ENCODE data around the gene SLC8B1.

SLC8B1 gene

GRCh38 chr12:113373969-113374368 is 39.1 kb upstream of the SLC8B1 start:
- TF ChIP-seq CTCF (IDR thresholded peaks at IDR 0.05; ENCODE audit: low read depth, low read length) (no peak), MAX (IDR thresholded peaks at IDR 0.05; ENCODE audit: low read depth, low read length) (no peak), POLR2A (IDR thresholded peaks at IDR 0.05; ENCODE audit: extremely low read depth, insufficient read length) (no peak), MYC (IDR thresholded peaks at IDR 0.05; ENCODE audit: low read depth, low read length) (no peak)
- no peak overlapping the region for H3K4me3 ChIP-seq (ENCODE audit: low read depth, low read length)
- DNase-seq (ENCODE audit: low read depth) = no peak

GRCh38 chr12:113373440-113373839 is 38.5 kb upstream of the SLC8B1 start:
- no peak for DNase-seq (ENCODE audit: low read depth)
- no peak for TF ChIP-seq MAX (IDR thresholded peaks at IDR 0.05; ENCODE audit: low read depth, low read length)
- TF ChIP-seq MYC (IDR thresholded peaks at IDR 0.05; ENCODE audit: low read depth, low read length) = no peak
- no peak overlapping the region for H3K4me3 ChIP-seq (ENCODE audit: low read depth, low read length)

- TF ChIP-seq MAX (IDR thresholded peaks at IDR 0.05; ENCODE audit: low read depth, low read length) (no peak), CTCF (IDR thresholded peaks at IDR 0.05; ENCODE audit: low read depth, low read length) (no peak), POLR2A (IDR thresholded peaks at IDR 0.05; ENCODE audit: extremely low read depth, insufficient read length) (no peak), MYC (IDR thresholded peaks at IDR 0.05; ENCODE audit: low read depth, low read length) (no peak)
- no peak overlapping the region for H3K4me3 ChIP-seq (ENCODE audit: low read depth, low read length)
- no peak for DNase-seq (ENCODE audit: low read depth)
Measured at GRCh38 chr12:113372371-113372770, 37.5 kb upstream of the SLC8B1 start.

GRCh38 chr12:113371808-113372207 is 36.9 kb upstream of the SLC8B1 start:
- TF ChIP-seq POLR2A (IDR thresholded peaks at IDR 0.05; ENCODE audit: extremely low read depth, insufficient read length) (no peak), MAX (IDR thresholded peaks at IDR 0.05; ENCODE audit: low read depth, low read length) (no peak), CTCF (IDR thresholded peaks at IDR 0.05; ENCODE audit: low read depth, low read length) (no peak), MYC (IDR thresholded peaks at IDR 0.05; ENCODE audit: low read depth, low read length) (no peak)
- H3K4me3 ChIP-seq (ENCODE audit: low read depth, low read length) = no peak overlapping the region
- no peak for DNase-seq (ENCODE audit: low read depth)

GRCh38 chr12:113370923-113371682 is 36.2 kb upstream of the SLC8B1 start:
- H3K4me3 ChIP-seq (ENCODE audit: low read depth, low read length) = no peak overlapping the region
- TF ChIP-seq MYC (IDR thresholded peaks at IDR 0.05; ENCODE audit: low read depth, low read length) = no peak
- TF ChIP-seq CTCF (IDR thresholded peaks at IDR 0.05; ENCODE audit: low read depth, low read length) = no peak
- TF ChIP-seq POLR2A (IDR thresholded peaks at IDR 0.05; ENCODE audit: extremely low read depth, insufficient read length) = no peak
- no peak for TF ChIP-seq MAX (IDR thresholded peaks at IDR 0.05; ENCODE audit: low read depth, low read length)

GRCh38 chr12:113369391-113369985 is 34.6 kb upstream of the SLC8B1 start:
- no peak for TF ChIP-seq CTCF (IDR thresholded peaks at IDR 0.05; ENCODE audit: low read depth, low read length)
- no peak for TF ChIP-seq MAX (IDR thresholded peaks at IDR 0.05; ENCODE audit: low read depth, low read length)
- no peak for TF ChIP-seq POLR2A (IDR thresholded peaks at IDR 0.05; ENCODE audit: extremely low read depth, insufficient read length)
- TF ChIP-seq MYC (IDR thresholded peaks at IDR 0.05; ENCODE audit: low read depth, low read length) = no peak
- no peak overlapping the region for H3K4me3 ChIP-seq (ENCODE audit: low read depth, low read length)
- DNase-seq (ENCODE audit: low read depth) = no peak

More at GRCh38 chr12:113370923-113371682, 36.2 kb upstream of the SLC8B1 start:
- no peak for DNase-seq (ENCODE audit: low read depth)
